Right atrium auricular region (tissue), 2 donors: ENCODE results near the gene UBR4. TPM values are rescaled to one million over a fixed set of nuclear protein-coding genes. Genes with fewer than 3 reads are reported as not detected.

ENCODE experiments used
- DNase-seq: peaks from one replicate; pipeline ENCODE4 v3.0.0-alpha.2; 2019; ENCODE audit warnings: low spot score
- H3K27ac ChIP-seq, 2 donors: fragments of 200-600 bp; sonication (generic); 1 replicate in 1 of 2; 2 replicates in 1 of 2; pipeline ENCODE4 v1.5.1; 2016 to 2019
- H3K27me3 ChIP-seq, 2 donors: fragments of 200-600 bp; sonication (generic); one replicate each; pipeline versions ENCODE4 v1.5.1 to v1.6.0; 2017 to 2019
- H3K36me3 ChIP-seq: fragments of 200-600 bp; sonication (generic); one replicate; pipeline ENCODE4 v1.5.1; 2016
- H3K4me1 ChIP-seq, 2 donors: fragments of 200-600 bp; sonication (generic); one replicate each; pipeline versions ENCODE4 v1.5.1 to v1.6.0; 2017 to 2019
- H3K4me3 ChIP-seq, 2 donors: fragments of 200-600 bp; sonication (generic); 1 replicate in 1 of 2; 2 replicates in 1 of 2; pipeline ENCODE4 v1.5.1; 2017 to 2019; ENCODE audit warnings: mild to moderate bottlenecking in 1 of 2, moderate library complexity in 1 of 2
- H3K9me3 ChIP-seq, 2 donors: fragments of 200-600 bp; sonication (generic); one replicate each; pipeline ENCODE4 v1.5.1; 2019
- CTCF ChIP-seq, 2 donors: fragments of 200-600 bp; sonication (generic); IDR thresholded peaks; one replicate each; pipeline ENCODE4 v1.5.1; 2019; ENCODE audit warnings: antibody characterized with exemption in 2 of 2
- total RNA-seq, 2 donors: library from RNA; depleted of rRNA; stranded (reverse); fragments of >200 nt; gene quantifications; one replicate each; pipeline ENCODE4 v1.1.0, GENCODE V29; 2016

UBR4 gene
- total RNA-seq, 2 donors from 2014 or later, result 75.1 to 88.0 TPM

GRCh38 chr1:19199329-19199968, 10.6 kb downstream of the UBR4 start:
- Histone ChIP-seq H3K9me3 (no peaks in the 10 kb centered on the region), H3K36me3 (peaks cover 51% of the 10 kb centered on the region), H3K27me3 (no peaks in the 10 kb centered on the region), H3K4me1 (peaks cover 0 to 30% of the 10 kb centered on the region in 2 donors), H3K4me3 (no peak overlapping the region), H3K27ac (no peak overlapping the region)
- DNase-seq, result no peak
- TF ChIP-seq CTCF (IDR thresholded peaks at IDR 0.05), result no peak

- peaks cover 57% of the 10 kb centered on the region for H3K36me3 ChIP-seq
- peaks cover 0 to 23% of the 10 kb centered on the region in 2 donors for H3K4me1 ChIP-seq
These were observed 11.2 kb downstream of the UBR4 start for GRCh38 chr1:19198820-19199219.

GRCh38 chr1:19197845-19198244, 12.2 kb downstream of the UBR4 start:
- no peak for DNase-seq
- H3K27ac ChIP-seq, result no peak overlapping the region
- no peak for TF ChIP-seq CTCF (IDR thresholded peaks at IDR 0.05)
- H3K4me1 ChIP-seq, result peaks cover 0 to 13% of the 10 kb centered on the region in 2 donors
- H3K4me3 ChIP-seq, result no peak overlapping the region
- H3K36me3 ChIP-seq, result peaks cover 67% of the 10 kb centered on the region
- no peaks in the 10 kb centered on the region for H3K9me3 ChIP-seq
- no peaks in the 10 kb centered on the region for H3K27me3 ChIP-seq

More at GRCh38 chr1:19198820-19199219, 11.2 kb downstream of the UBR4 start:
- Histone ChIP-seq H3K27me3 (no peaks in the 10 kb centered on the region), H3K27ac (no peak overlapping the region), H3K4me3 (no peak overlapping the region), H3K9me3 (no peaks in the 10 kb centered on the region)
- no peak for DNase-seq
- TF ChIP-seq CTCF (IDR thresholded peaks at IDR 0.05), result no peak

- no peaks in the 10 kb centered on the region for H3K4me1 ChIP-seq
These were observed 13.7 kb downstream of the UBR4 start for GRCh38 chr1:19196331-19196730.

GRCh38 chr1:19193004-19193403, 17.1 kb downstream of the UBR4 start:
- no peak overlapping the region for H3K4me3 ChIP-seq
- no peaks in the 10 kb centered on the region for H3K9me3 ChIP-seq
- H3K4me1 ChIP-seq, result no peaks in the 10 kb centered on the region
- H3K27me3 ChIP-seq, result no peaks in the 10 kb centered on the region
- no peak overlapping the region for H3K27ac ChIP-seq
- TF ChIP-seq CTCF (IDR thresholded peaks at IDR 0.05), result no peak
- DNase-seq, result no peak
- peaks cover 75% of the 10 kb centered on the region for H3K36me3 ChIP-seq

More at GRCh38 chr1:19196331-19196730, 13.7 kb downstream of the UBR4 start:
- Histone ChIP-seq H3K9me3 (no peaks in the 10 kb centered on the region), H3K27me3 (no peaks in the 10 kb centered on the region), H3K27ac (no peak overlapping the region), H3K4me3 (no peak overlapping the region), H3K36me3 (peaks cover 82% of the 10 kb centered on the region)
- no peak for DNase-seq
- TF ChIP-seq CTCF (IDR thresholded peaks at IDR 0.05), result no peak

- Histone ChIP-seq H3K27ac (no peak overlapping the region), H3K4me3 (no peak overlapping the region), H3K27me3 (no peaks in the 10 kb centered on the region), H3K9me3 (no peaks in the 10 kb centered on the region), H3K36me3 (peaks cover 72% of the 10 kb centered on the region), H3K4me1 (no peaks in the 10 kb centered on the region)
- no peak for TF ChIP-seq CTCF (IDR thresholded peaks at IDR 0.05)
- DNase-seq, result no peak
These were observed 18.3 kb downstream of the UBR4 start for GRCh38 chr1:19191811-19192210.
